ENCODE measurements around the gene HDAC4.

- TF ChIP-seq CTCF (conservative IDR thresholded peaks at IDR 0.05; ENCODE audit: low read depth, low read length) (no peak), POLR2A (IDR thresholded peaks at IDR 0.05; ENCODE audit: low read depth, low read length) (no peak)
These were observed 38.3 kb downstream of the HDAC4 start for GRCh38 chr2:239362507-239362906.

Data from IMR-90 (cell line).